Liver (tissue), 3 donors: Measurements from ENCODE around the gene ZNF880.

Source experiments
- ATF3 ChIP-seq: IDR thresholded peaks from 2 replicates; pipeline ENCODE4 v1.6.1; 2016; ENCODE audit warnings: antibody characterized with exemption
- EGR1 ChIP-seq, 2 donors: IDR thresholded peaks; 2 replicates each; pipeline ENCODE4 v1.6.1; 2016 to 2018; ENCODE audit warnings: antibody characterized with exemption in 2 of 2, low read depth in 2 of 2
- GABPA ChIP-seq, 2 donors: IDR thresholded peaks in 1 of 2; conservative IDR thresholded peaks in 1 of 2; 2 replicates each; pipeline ENCODE4 v1.6.1; 2016; ENCODE audit warnings: antibody characterized with exemption in 2 of 2, mild to moderate bottlenecking in 1 of 2, moderate library complexity in 1 of 2
- JUND ChIP-seq, 2 donors: IDR thresholded peaks; 2 replicates each; pipeline ENCODE4 v1.6.1; 2016; ENCODE audit warnings: antibody characterized with exemption in 2 of 2
- RAD21 ChIP-seq, 2 donors: IDR thresholded peaks; 2 replicates each; pipeline ENCODE4 v1.6.1; 2016; ENCODE audit warnings: antibody characterized with exemption in 2 of 2, mild to moderate bottlenecking in 2 of 2
- REST ChIP-seq: IDR thresholded peaks from 2 replicates; pipeline ENCODE4 v1.6.1; 2016; ENCODE audit warnings: antibody characterized with exemption, mild to moderate bottlenecking
- SP1 ChIP-seq: IDR thresholded peaks from 2 replicates; pipeline ENCODE4 v1.6.1; 2018; ENCODE audit warnings: antibody characterized with exemption, mild to moderate bottlenecking
- TAF1 ChIP-seq: conservative IDR thresholded peaks from 2 replicates; pipeline ENCODE4 v1.6.1; 2016; ENCODE audit warnings: antibody characterized with exemption, mild to moderate bottlenecking
- YY1 ChIP-seq: IDR thresholded peaks from 2 replicates; pipeline ENCODE4 v1.6.1; 2016; ENCODE audit warnings: antibody characterized with exemption, mild to moderate bottlenecking
- ZBTB33 ChIP-seq: IDR thresholded peaks from 2 replicates; pipeline ENCODE4 v1.6.1; 2016; ENCODE audit warnings: antibody characterized with exemption
- TF ChIP-seq, protein P1 (sequence below): fragments of 150-350 bp; IDR thresholded peaks from 2 replicates; pipeline ENCODE4 v1.5.1; 2017; ENCODE audit warnings: improper control_type of control experiment, low read depth, low read length; ENCODE audit not compliant: missing input control
- TF ChIP-seq, protein P2 (sequence below): IDR thresholded peaks from 2 replicates; pipeline ENCODE4 v1.6.1; 2016; ENCODE audit warnings: antibody characterized with exemption
- donor health status: healthy.
- donor health status: healthy.

GRCh38 chr19:52410276-52410675, 40.6 kb downstream of the ZNF880 start:
- no peak for TF ChIP-seq YY1
- TF ChIP-seq, protein P1, sequence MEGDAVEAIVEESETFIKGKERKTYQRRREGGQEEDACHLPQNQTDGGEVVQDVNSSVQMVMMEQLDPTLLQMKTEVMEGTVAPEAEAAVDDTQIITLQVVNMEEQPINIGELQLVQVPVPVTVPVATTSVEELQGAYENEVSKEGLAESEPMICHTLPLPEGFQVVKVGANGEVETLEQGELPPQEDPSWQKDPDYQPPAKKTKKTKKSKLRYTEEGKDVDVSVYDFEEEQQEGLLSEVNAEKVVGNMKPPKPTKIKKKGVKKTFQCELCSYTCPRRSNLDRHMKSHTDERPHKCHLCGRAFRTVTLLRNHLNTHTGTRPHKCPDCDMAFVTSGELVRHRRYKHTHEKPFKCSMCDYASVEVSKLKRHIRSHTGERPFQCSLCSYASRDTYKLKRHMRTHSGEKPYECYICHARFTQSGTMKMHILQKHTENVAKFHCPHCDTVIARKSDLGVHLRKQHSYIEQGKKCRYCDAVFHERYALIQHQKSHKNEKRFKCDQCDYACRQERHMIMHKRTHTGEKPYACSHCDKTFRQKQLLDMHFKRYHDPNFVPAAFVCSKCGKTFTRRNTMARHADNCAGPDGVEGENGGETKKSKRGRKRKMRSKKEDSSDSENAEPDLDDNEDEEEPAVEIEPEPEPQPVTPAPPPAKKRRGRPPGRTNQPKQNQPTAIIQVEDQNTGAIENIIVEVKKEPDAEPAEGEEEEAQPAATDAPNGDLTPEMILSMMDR = no peak
- TF ChIP-seq TAF1 = no peak
- TF ChIP-seq SP1 = no peak
- no peak for TF ChIP-seq GABPA (IDR thresholded peaks at IDR 0.05 in 1 of 2, conservative IDR thresholded peaks at IDR 0.05 in 1 of 2)
- TF ChIP-seq RAD21 (IDR thresholded peaks at IDR 0.05) = no peak
- TF ChIP-seq REST = no peak
- TF ChIP-seq JUND (IDR thresholded peaks at IDR 0.05) = no peak
- TF ChIP-seq ZBTB33 = no peak
- TF ChIP-seq, protein P2, sequence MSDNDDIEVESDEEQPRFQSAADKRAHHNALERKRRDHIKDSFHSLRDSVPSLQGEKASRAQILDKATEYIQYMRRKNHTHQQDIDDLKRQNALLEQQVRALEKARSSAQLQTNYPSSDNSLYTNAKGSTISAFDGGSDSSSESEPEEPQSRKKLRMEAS = no peak
- TF ChIP-seq ATF3 = no peak
- no peak for TF ChIP-seq EGR1 (IDR thresholded peaks at IDR 0.05; ENCODE audit: low read depth in 2 of 2)
